ENCODE data around the gene PFN1. TPM values are rescaled to one million over a fixed set of nuclear protein-coding genes. Genes with fewer than 3 reads are reported as not detected.

Gene PFN1
- total RNA-seq, 3 donors from 2014 or later (not counting 1 experiment from before 2014, with no cell fraction given), result 1,278 to 1,379 (median 1,308) TPM

DNA sequence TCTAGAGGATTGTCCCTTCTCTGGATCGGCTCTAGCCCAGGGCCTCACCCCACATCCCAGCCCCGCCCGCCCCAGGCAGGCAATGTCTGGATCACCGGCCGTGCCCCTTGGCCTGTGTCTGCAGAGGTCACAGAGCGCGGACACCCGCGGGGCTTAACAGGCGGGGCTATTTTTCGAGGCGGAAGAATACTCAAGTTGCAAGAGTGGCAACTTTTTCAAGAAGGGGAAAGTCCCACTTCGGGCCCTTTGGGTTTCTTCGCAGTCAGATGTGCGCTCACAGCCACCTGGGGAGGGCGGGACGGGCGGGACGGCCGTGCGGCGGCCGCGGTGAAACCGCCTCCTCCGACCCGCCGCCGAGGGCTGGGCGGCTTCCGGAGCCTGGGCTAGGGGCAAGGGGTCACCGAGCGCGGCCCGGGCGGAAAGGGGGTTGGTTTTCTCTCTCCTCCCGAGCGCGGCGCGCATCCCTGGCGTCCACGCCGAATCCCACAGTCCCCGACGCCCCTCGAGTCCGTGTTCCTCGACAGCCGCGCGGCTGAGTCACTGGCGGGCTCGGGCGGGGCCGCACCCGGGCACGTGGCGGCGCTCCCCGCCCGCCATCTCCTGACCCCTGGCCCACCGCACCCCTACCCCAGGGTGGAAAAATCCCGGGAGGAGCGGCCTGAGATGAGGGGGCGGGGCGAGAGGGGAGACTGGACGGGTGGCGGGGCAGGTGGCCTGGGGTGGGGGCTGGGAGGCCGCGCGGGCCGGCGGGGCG is 1.2 kb upstream of the PFN1 start:
- H3K36me3 ChIP-seq (ENCODE audit: control insufficient read depth, insufficient read depth, low read length), result peaks cover 29% of the 10 kb centered on the region
- H3K9me3 Mint-ChIP-seq, result no peaks in the 10 kb centered on the region
- peak overlapping the region; percentile 99 for H3K4me3 ChIP-seq (ENCODE audit: low read length)
- H3K27me3 ChIP-seq (ENCODE audit: control insufficient read depth, insufficient read depth, low read length), result no peaks in the 10 kb centered on the region
- peaks cover 14% of the 10 kb centered on the region for H3K36me3 Mint-ChIP-seq
- peaks cover 0 to 2% of the 10 kb centered on the region in 2 donors for H3K27me3 Mint-ChIP-seq (ENCODE audit: low read depth in 2 of 2)
- peak overlapping the region; percentile 87 to 93 for H3K27ac Mint-ChIP-seq
- intact Hi-C loops (cut with micrococcal nuclease), result loop anchor here (5.0 kb wide), 1 partner anchor 468 kb away; the partner anchor contains the start of gene NUP88
- H3K9me3 ChIP-seq (ENCODE audit: control insufficient read depth, insufficient read depth, low read length), result no peaks in the 10 kb centered on the region
- H3K27ac ChIP-seq (ENCODE audit: low read length), result peak overlapping the region; percentile 97
- under 1% methylated on average over 67 of the region's 75 CpGs for WGBS (ENCODE audit: insufficient coverage)
- H3K4me3 Mint-ChIP-seq, result peak overlapping the region; percentile 74
- TF ChIP-seq, protein P1, sequence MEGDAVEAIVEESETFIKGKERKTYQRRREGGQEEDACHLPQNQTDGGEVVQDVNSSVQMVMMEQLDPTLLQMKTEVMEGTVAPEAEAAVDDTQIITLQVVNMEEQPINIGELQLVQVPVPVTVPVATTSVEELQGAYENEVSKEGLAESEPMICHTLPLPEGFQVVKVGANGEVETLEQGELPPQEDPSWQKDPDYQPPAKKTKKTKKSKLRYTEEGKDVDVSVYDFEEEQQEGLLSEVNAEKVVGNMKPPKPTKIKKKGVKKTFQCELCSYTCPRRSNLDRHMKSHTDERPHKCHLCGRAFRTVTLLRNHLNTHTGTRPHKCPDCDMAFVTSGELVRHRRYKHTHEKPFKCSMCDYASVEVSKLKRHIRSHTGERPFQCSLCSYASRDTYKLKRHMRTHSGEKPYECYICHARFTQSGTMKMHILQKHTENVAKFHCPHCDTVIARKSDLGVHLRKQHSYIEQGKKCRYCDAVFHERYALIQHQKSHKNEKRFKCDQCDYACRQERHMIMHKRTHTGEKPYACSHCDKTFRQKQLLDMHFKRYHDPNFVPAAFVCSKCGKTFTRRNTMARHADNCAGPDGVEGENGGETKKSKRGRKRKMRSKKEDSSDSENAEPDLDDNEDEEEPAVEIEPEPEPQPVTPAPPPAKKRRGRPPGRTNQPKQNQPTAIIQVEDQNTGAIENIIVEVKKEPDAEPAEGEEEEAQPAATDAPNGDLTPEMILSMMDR (IDR thresholded peaks at IDR 0.05), result no peak
- DNase-seq (peak; percentile 79 to 93), ATAC-seq (peak; percentile 31 to 68 (median 56))
- H3K4me1 ChIP-seq (ENCODE audit: control insufficient read depth, insufficient read depth, low read length), result peaks cover 39% of the 10 kb centered on the region
- H3K4me1 Mint-ChIP-seq, result peaks cover 39 to 46% of the 10 kb centered on the region in 2 donors

DNA sequence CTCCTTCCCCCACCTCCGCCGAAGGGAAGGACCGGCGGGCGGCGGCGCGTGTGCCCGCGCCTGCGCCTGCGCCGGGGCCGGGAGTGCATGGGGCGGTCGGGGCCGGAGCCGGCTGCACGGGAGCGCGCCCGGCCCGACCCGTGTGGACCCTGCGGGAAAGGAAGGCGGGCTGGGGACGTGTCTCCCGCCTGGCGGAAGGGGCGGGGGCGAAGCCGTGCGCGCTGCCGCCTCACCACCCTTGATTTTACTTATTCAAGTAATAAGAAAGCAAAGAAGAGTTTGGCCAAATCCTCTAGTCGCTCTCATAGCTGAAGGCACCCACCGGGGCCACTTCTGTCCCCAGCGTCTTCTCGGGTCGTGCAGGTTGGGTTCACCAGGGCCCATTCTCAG is 596 bp upstream of the PFN1 start:
- Mint-ChIP-seq H3K4me3 (peak overlapping the region; percentile 91), H3K27ac (peak overlapping the region; percentile 87 to 93), H3K27me3 (ENCODE audit: low read depth in 2 of 2) (peaks cover 0 to 2% of the 10 kb centered on the region in 2 donors), H3K36me3 (peaks cover 14% of the 10 kb centered on the region), H3K9me3 (no peaks in the 10 kb centered on the region), H3K4me1 (peaks cover 45 to 52% of the 10 kb centered on the region in 2 donors)
- peaks cover 45% of the 10 kb centered on the region for H3K4me1 ChIP-seq (ENCODE audit: control insufficient read depth, insufficient read depth, low read length)
- H3K4me3 ChIP-seq (ENCODE audit: low read length), result peak overlapping the region; percentile 99
- peaks cover 34% of the 10 kb centered on the region for H3K36me3 ChIP-seq (ENCODE audit: control insufficient read depth, insufficient read depth, low read length)
- ATAC-seq (peak; percentile 30 to 69 (median 58)), DNase-seq (peak; percentile 72 to 87)
- intact Hi-C loops (cut with micrococcal nuclease), result loop anchor here (1.0 to 5.0 kb wide), 3 partner anchors 9 to 468 kb away; partner anchors contain the start of genes NUP88, RNF167, SLC25A11 and SPAG7
- H3K27ac ChIP-seq (ENCODE audit: low read length), result peak overlapping the region; percentile 97
- H3K9me3 ChIP-seq (ENCODE audit: control insufficient read depth, insufficient read depth, low read length), result no peaks in the 10 kb centered on the region
- H3K27me3 ChIP-seq (ENCODE audit: control insufficient read depth, insufficient read depth, low read length), result no peaks in the 10 kb centered on the region
- under 1% methylated on average over 40 of the region's 40 CpGs for WGBS (ENCODE audit: insufficient coverage)
- TF ChIP-seq, protein P1 (IDR thresholded peaks at IDR 0.05), result no peak

DNA sequence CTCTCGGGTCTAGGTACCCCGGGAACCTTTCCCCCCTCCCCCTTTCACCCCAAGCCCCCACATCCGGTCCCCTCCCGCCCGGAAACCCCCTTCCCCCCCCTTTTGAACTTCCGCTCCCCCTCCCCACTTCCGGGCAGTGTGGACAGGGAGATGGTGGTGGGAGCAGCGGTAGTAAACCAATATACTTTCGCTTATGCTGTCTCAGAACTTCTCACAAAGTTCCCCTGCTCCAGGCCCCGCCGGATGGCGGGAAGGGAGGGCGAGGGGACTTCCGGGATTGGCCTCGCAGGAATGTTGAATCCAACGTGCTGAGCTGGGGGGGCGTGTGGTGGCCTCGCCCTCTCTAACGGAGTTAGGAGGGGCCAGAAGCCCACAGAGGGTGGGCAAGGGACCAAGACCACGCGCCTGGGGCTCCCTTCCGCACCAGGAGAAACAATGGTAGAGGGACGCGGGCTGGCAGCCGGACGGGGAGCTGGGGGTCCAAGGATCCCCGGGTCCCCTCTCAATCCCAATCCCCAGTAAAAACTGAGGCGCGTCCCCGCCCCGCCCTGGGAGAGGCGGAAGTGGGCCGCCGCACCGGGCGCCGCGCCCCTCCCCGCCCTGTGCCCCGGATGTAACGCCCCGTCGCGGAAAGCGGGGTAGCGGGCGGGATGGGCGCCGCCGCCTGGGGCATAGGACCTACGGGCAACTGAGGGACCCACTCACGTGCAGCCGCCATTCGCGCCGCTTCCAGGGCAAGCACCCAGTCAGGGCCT is 742 bp downstream of the PFN1 start:
- Histone ChIP-seq H3K9me3 (ENCODE audit: control insufficient read depth, insufficient read depth, low read length) (no peaks in the 10 kb centered on the region), H3K27me3 (ENCODE audit: control insufficient read depth, insufficient read depth, low read length) (no peaks in the 10 kb centered on the region), H3K36me3 (ENCODE audit: control insufficient read depth, insufficient read depth, low read length) (peaks cover 46% of the 10 kb centered on the region), H3K4me3 (ENCODE audit: low read length) (peak overlapping the region; percentile 99), H3K4me1 (ENCODE audit: control insufficient read depth, insufficient read depth, low read length) (peaks cover 58% of the 10 kb centered on the region), H3K27ac (ENCODE audit: low read length) (peak overlapping the region; percentile 96)
- peaks cover 0 to 2% of the 10 kb centered on the region in 2 donors for H3K27me3 Mint-ChIP-seq (ENCODE audit: low read depth in 2 of 2)
- peak overlapping the region; percentile 91 for H3K4me3 Mint-ChIP-seq
- DNase-seq, result peak; percentile 69 to 81
- intact Hi-C loops (cut with micrococcal nuclease), result loop anchor here (1.0 to 5.0 kb wide), 3 partner anchors 7 to 470 kb away; partner anchors contain the start of genes NUP88, RNF167, SLC25A11 and SPAG7
- peak overlapping the region; percentile 87 to 93 for H3K27ac Mint-ChIP-seq
- WGBS (ENCODE audit: insufficient coverage), result 0% methylated on average over 49 of the region's 56 CpGs
- no peaks in the 10 kb centered on the region for H3K9me3 Mint-ChIP-seq
- TF ChIP-seq, protein P1 (IDR thresholded peaks at IDR 0.05), result no peak
- peak; percentile 11 to 40 (median 27) for ATAC-seq
- H3K4me1 Mint-ChIP-seq, result peaks cover 57 to 65% of the 10 kb centered on the region in 2 donors
- peaks cover 14% of the 10 kb centered on the region for H3K36me3 Mint-ChIP-seq
